ENCODE results near the gene PSD2.

The PSD2 gene

GRCh38 chr5:139814191-139814601 is 18.6 kb downstream of the PSD2 start:
- no peak for DNase-seq

- no peak for DNase-seq
Observed at GRCh38 chr5:139814704-139815280, 19.2 kb downstream of the PSD2 start.

GRCh38 chr5:139816566-139816965 is 21.0 kb downstream of the PSD2 start:
- no peak for DNase-seq

GRCh38 chr5:139817362-139817761 is 21.8 kb downstream of the PSD2 start:
- no peak for DNase-seq

- no peak for DNase-seq
Observed at GRCh38 chr5:139817970-139818369, 22.4 kb downstream of the PSD2 start.

- DNase-seq, result no peak
Observed at GRCh38 chr5:139820130-139820529, 24.5 kb downstream of the PSD2 start.

GRCh38 chr5:139820606-139821005 is 25.0 kb downstream of the PSD2 start:
- no peak for DNase-seq

- no peak for DNase-seq
Observed at GRCh38 chr5:139821806-139822552, 26.4 kb downstream of the PSD2 start.

- no peak for DNase-seq
Observed at GRCh38 chr5:139822553-139823425, 27.2 kb downstream of the PSD2 start.

- DNase-seq, result no peak
Observed at GRCh38 chr5:139823757-139824355, 28.2 kb downstream of the PSD2 start.

GRCh38 chr5:139825690-139826089 is 30.1 kb downstream of the PSD2 start:
- no peak for DNase-seq

- no peak for DNase-seq
Observed at GRCh38 chr5:139828207-139828895, 32.7 kb downstream of the PSD2 start.

- no peak for DNase-seq
Observed at GRCh38 chr5:139829471-139829870, 33.9 kb downstream of the PSD2 start.

GRCh38 chr5:139831624-139832023 is 36.0 kb downstream of the PSD2 start:
- DNase-seq, result no peak

GRCh38 chr5:139833525-139833924 is 37.9 kb downstream of the PSD2 start:
- no peak for DNase-seq

GRCh38 chr5:139835656-139836055 is 40.0 kb downstream of the PSD2 start:
- no peak for DNase-seq

GRCh38 chr5:139836469-139837208 is 41.0 kb downstream of the PSD2 start:
- no peak for DNase-seq

- DNase-seq, result no peak
Observed at GRCh38 chr5:139837711-139838380, 42.2 kb downstream of the PSD2 start.

- DNase-seq, result no peak
Observed at GRCh38 chr5:139838381-139839197, 43.0 kb downstream of the PSD2 start.

- no peak for DNase-seq
Observed at GRCh38 chr5:139839232-139839815, 43.7 kb downstream of the PSD2 start.
